CD4-positive, alpha-beta T cell treated with Interleukin-15 for 1 hour (primary cell): ENCODE data around the gene NABP2.

Source experiments
- DNase-seq: peaks from one replicate; pipeline ENCODE4 v3.0.0-alpha.2; 2020

Gene NABP2

GRCh38 chr12:56216461-56216860, 7.7 kb upstream of the NABP2 start:
- DNase-seq = no peak

- no peak for DNase-seq
Observed at GRCh38 chr12:56219840-56220239, 4.3 kb upstream of the NABP2 start.

GRCh38 chr12:56220611-56221231, 3.4 kb upstream of the NABP2 start:
- DNase-seq = peak; percentile 34

- no peak for DNase-seq
Observed at GRCh38 chr12:56221232-56221756, 2.8 kb upstream of the NABP2 start.

GRCh38 chr12:56221757-56222530, 2.2 kb upstream of the NABP2 start, which contains the start of gene RNF41:
TSS of gene RNF41 (minus strand) at chr12:56221922. CDS start at chr12:56214047, 7,875 bp downstream.
- DNase-seq = peak; percentile 94

GRCh38 chr12:56222531-56222895, 1.6 kb upstream of the NABP2 start:
- no peak for DNase-seq

GRCh38 chr12:56223571-56224101, 506 bp upstream of the NABP2 start:
- DNase-seq = no peak

GRCh38 chr12:56224954-56225353, 812 bp downstream of the NABP2 start:
- no peak for DNase-seq

- no peak for DNase-seq
Observed at GRCh38 chr12:56229082-56229481, 4.9 kb downstream of the NABP2 start.

GRCh38 chr12:56229916-56230431, 5.8 kb downstream of the NABP2 start, which contains the start of gene SLC39A5:
TSS of gene SLC39A5 (plus strand) at chr12:56230051. CDS start at chr12:56231275, 1,224 bp downstream.
- DNase-seq = no peak

GRCh38 chr12:56230432-56231183, 6.5 kb downstream of the NABP2 start:
- no peak for DNase-seq

GRCh38 chr12:56231184-56231582, 7.0 kb downstream of the NABP2 start:
- no peak for DNase-seq

GRCh38 chr12:56234746-56235436, 10.7 kb downstream of the NABP2 start:
- DNase-seq = no peak

GRCh38 chr12:56236091-56236490, 11.9 kb downstream of the NABP2 start:
- no peak for DNase-seq

- DNase-seq = no peak
Observed at GRCh38 chr12:56236985-56237384, 12.8 kb downstream of the NABP2 start.

- no peak for DNase-seq
Observed at GRCh38 chr12:56237552-56237951, 13.4 kb downstream of the NABP2 start.

- DNase-seq = no peak
Observed at GRCh38 chr12:56241424-56242303, 17.5 kb downstream of the NABP2 start.

GRCh38 chr12:56242986-56243385, 18.8 kb downstream of the NABP2 start:
- DNase-seq = no peak

- DNase-seq = no peak
Observed at GRCh38 chr12:56243731-56244181, 19.6 kb downstream of the NABP2 start.

GRCh38 chr12:56244494-56244893, 20.4 kb downstream of the NABP2 start:
- DNase-seq = no peak

GRCh38 chr12:56247923-56248322, 23.8 kb downstream of the NABP2 start:
- no peak for DNase-seq
